Adipose tissue (tissue), 3 donors: ENCODE data around the gene SLC26A9. TPM values are rescaled to one million over a fixed set of nuclear protein-coding genes. Genes with fewer than 3 reads are reported as not detected.

Source experiments
- H3K27ac ChIP-seq: one replicate; pipeline ENCODE4 v1.5.1; 2013; ENCODE audit warnings: low read depth, low read length
- WGBS, 3 donors: extraction: QIAGEN DNeasy Blood & Tissue Kit; methylation state at CpG; one replicate each; pipeline ENCODE4 v1.1.7; 2013; 5-methylcytosine and 5-hydroxymethylcytosine counted together
- polyA plus RNA-seq, 3 donors: library from polyadenylated mRNA; stranded (reverse); fragments of 200-250 nt; gene quantifications; one replicate each; pipeline ENCODE4 v1.2.3, GENCODE V29; 2013
- donor health status: healthy with polysubstance abuse.
- donor health status: Bipolar disorder and iron deficiency.
- donor health status: healthy.

Gene SLC26A9
- polyA plus RNA-seq, 3 donors, result 0.11 to 1.9 (median 0.43) TPM

DNA sequence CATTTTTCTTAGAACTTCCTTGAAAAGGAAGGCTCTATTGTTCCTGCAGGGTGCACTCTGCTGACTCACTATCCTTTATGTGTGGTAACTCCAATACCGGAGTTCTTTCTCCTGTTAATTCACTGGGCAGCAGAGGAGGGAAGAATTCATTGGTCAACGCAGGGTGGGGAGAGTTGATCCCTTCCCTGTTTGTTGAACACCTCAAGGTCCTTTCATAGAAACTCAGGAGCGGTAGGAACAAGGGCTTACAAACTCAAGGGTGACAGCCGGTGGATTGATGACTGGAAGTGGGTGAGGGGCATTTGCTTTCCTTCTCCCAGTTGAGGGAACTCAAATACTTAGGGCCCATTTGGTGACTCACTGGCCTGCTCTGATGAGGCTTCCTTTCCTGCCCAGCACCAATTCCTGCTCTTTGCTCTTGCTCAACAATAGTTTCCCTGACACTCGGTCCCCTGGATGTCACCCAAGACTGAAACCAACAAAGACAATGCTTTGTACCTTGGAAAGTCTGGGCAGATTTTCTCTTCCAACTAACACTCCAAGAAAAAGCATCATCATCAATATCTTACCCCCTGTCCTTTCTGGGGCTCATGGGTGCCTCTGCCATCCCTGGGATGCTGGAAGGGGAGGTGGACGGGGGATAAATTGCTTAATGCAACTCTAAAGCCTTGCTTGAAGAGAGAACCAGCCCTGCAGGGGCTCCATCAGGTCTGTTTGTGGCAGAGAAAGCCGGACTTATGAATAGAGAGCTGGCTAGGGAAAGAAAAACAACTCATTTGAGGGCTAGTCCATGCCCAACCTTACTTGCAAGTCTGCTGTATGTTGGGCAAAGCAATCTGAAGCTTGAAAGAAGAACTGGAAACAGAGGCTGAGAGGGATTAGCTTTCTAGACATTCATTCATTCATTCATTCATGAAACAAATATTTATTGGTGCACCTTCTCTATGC is 9.3 kb downstream of the SLC26A9 start:
- WGBS, 3 donors, result 50 to 52% (median 52%) methylated on average over 7 of the region's 7 CpGs
- H3K27ac ChIP-seq, result no peak overlapping the region

DNA sequence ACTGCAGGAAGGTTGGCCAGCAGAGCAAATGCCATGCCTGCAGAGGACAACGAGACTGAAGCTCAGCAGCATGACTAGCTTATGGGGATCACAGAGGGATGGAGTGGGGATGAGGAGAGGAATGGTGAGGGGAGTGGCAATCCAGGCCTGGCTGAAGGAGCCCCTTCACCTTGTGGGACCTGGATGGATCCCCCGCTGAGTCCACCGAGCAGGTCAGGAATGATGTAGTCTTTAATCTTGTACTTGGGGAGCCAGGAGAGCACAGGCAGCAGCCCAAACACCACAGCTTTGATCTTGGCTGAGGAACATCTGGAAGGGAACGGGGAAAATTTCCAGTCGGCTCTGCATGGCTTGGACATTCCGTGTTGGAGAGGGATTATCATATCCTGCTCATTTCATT is 10.5 kb downstream of the SLC26A9 start:
- H3K27ac ChIP-seq, result no peak overlapping the region
- 75 to 93% (median 78%) methylated on average over 6 of the region's 6 CpGs for WGBS, 3 donors

DNA sequence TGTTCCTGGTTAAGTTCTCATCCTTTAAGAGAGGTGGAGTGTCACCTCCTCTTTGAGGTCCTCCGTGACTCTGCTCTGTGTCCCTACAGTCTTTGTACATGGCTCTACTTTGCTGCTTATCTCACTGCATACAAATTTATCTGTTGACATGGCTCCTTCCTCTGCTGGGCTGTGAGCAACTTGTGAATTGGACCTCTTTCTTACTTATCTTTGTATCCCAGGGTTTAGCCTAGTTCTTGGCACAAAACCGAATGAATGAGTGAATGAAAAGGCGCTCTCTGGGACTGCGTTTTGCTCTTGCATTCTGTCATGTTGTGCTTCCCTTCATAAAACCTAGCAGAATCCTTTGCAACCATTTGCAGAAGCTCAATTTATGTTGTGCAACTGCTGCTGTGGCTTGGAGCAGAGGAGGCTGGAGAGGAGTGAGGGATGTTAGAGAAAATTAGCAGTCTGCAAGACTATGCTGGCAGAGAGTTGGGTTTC is 12.4 kb downstream of the SLC26A9 start:
- H3K27ac ChIP-seq, result no peak overlapping the region
- WGBS, 3 donors, result 28 to 55% (median 44%) methylated on average over 4 of the region's 4 CpGs

- WGBS, 3 donors, result 91 to 95% (median 95%) methylated on average over 1 of the region's 1 CpG
- H3K27ac ChIP-seq, result no peak overlapping the region
These were observed 13.1 kb downstream of the SLC26A9 start for GRCh38 chr1:205930195-205930577.

GRCh38 chr1:205929496-205930194 is 13.6 kb downstream of the SLC26A9 start:
- no peak overlapping the region for H3K27ac ChIP-seq
- WGBS, 3 donors, result 87 to 95% (median 91%) methylated on average over 19 of the region's 19 CpGs

- H3K27ac ChIP-seq, result no peak overlapping the region
- 88 to 93% (median 91%) methylated on average over 5 of the region's 5 CpGs for WGBS, 3 donors
These were observed 14.9 kb downstream of the SLC26A9 start for GRCh38 chr1:205928317-205928716.

DNA sequence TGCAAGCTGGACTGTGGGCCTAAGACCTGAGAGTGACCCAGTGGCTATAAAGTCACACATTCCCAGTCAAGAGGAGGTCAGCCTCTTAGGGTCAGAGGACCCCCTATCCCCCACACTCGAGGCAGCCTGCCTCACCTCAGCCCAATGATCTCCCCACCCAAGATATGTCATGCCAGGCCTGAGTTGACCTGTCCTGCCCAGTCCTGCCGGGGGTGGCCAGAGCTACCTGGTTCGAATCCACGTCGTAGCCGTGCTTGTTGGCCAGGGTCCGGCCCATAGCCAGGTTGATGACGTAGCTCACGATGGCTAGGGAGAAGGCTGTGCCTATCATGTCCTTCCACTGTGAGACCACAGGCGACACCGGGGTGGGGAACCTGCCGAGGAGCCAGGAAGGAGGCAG is 15.6 kb downstream of the SLC26A9 start:
- WGBS, 3 donors, result 95 to 98% (median 96%) methylated on average over 12 of the region's 12 CpGs
- H3K27ac ChIP-seq, result no peak overlapping the region

- 96 to 99% (median 96%) methylated on average over 6 of the region's 6 CpGs for WGBS, 3 donors
- no peak overlapping the region for H3K27ac ChIP-seq
These were observed 16.0 kb downstream of the SLC26A9 start for GRCh38 chr1:205927247-205927646.

DNA sequence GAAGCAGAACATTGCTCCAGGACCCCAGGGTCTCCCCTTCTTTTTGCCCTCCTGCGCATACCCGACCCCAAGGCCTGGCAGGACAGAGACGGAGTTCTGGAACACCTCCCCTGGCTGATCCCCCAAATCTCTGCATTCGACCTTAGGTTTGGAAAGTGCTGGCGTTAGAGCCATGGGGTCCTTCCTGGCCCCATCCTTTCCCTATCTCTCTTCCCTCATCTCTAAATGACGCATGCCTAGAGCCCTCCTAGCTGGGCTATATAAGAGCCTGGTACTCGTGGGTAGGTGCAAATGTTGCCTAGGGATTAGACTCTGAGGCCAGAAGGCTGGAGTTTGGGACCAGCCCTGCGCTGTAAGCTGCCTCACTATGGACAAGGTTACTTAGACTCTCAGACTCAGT is 16.6 kb downstream of the SLC26A9 start:
- no peak overlapping the region for H3K27ac ChIP-seq
- WGBS, 3 donors, result 92 to 94% (median 93%) methylated on average over 8 of the region's 8 CpGs

DNA sequence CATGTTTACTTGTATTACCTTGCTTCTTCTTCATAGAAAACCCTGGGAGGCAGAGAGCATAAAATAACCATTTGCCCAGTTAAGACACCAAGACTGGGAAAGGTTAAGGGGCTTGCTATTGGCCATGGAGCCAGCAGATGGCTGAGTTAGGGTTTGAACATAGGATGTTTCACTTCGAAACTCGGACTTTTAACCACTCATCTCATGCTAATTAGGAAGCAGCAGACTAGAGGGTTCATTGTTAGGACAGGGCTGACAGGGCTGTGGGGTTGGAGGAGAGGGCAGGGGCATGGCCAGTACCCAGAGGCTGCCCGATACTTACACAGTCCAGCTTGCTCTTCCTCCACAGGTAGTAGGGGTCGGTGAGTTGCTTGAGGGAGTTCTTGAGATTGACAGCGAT is 17.0 kb downstream of the SLC26A9 start:
- WGBS, 3 donors, result 89 to 94% (median 90%) methylated on average over 5 of the region's 5 CpGs
- no peak overlapping the region for H3K27ac ChIP-seq

DNA sequence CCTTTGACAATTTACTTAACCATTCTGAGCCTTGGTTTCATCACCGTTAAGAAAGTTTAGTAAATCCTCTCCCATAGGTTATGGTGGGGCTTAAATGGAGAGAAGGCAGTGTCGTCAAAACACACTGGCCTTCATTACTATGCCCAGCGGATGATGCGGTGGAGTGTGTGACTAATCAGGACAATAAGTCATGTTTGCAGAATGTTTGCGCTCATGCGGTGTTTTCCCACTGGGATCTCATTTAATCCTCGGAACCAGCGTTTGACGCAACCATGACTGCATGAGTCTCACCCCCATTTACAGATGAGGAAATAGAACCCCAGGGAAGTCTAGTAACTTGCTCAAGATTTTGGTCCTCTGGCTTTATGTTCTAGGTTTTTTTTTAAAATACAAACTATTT is 17.5 kb downstream of the SLC26A9 start:
- 61 to 91% (median 69%) methylated on average over 9 of the region's 9 CpGs for WGBS, 3 donors
- no peak overlapping the region for H3K27ac ChIP-seq

- no peak overlapping the region for H3K27ac ChIP-seq
These were observed 18.8 kb downstream of the SLC26A9 start for GRCh38 chr1:205924460-205924790.

GRCh38 chr1:205923651-205924459 is 19.4 kb downstream of the SLC26A9 start:
- 93 to 98% (median 95%) methylated on average over 11 of the region's 11 CpGs for WGBS, 3 donors

DNA sequence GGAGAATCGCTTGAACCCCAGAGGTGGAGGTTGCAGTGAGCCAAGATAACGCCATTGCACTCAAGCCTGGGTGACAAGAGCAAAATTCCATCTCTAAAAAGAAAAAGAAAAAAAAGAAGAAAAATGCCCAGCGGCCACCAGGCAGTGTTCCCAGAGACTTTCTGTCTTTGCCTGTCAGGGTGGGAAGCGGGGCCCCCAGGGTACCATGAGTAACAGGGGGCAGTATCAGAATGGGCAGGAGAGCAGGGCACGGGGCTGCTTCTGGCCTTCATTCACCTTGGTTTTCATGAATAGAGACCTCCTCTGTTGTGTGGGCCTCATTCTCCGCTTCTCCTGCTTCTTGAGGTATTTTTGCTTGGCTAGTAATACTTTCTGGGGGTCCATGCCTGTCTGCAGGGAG is 20.4 kb downstream of the SLC26A9 start:
- H3K27ac ChIP-seq, result no peak overlapping the region
- whole genome bisulfite sequencing, 3 donors, result 78 to 96% (median 86%) methylated on average over 6 of the region's 6 CpGs

More at GRCh38 chr1:205923651-205924459, 19.4 kb downstream of the SLC26A9 start:
- no peak overlapping the region for H3K27ac ChIP-seq

DNA sequence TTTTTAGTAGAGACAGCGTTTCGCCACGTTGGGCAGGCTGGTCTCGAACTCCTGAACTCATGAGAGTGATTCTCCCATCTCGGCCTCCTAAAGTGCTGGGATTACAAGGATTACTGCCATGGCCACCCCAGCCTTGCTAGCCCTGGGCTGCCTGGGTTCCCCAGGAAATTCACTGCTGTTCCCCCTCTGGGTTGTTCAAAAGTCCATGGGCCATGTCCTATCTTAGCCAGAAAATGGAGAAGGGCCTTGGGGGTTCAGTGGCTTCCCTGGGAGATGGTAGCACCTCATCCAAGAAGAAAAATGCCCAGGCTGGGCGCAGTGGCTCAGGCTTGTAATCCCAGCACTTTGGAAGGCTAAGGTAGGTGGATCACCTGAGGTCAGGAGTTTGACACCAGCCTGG is 20.9 kb downstream of the SLC26A9 start:
- H3K27ac ChIP-seq, result no peak overlapping the region
- 93 to 98% (median 97%) methylated on average over 6 of the region's 6 CpGs for WGBS, 3 donors

GRCh38 chr1:205921570-205921909 is 21.7 kb downstream of the SLC26A9 start:
- WGBS, 3 donors, result 92 to 96% (median 95%) methylated on average over 11 of the region's 11 CpGs
- no peak overlapping the region for H3K27ac ChIP-seq

DNA sequence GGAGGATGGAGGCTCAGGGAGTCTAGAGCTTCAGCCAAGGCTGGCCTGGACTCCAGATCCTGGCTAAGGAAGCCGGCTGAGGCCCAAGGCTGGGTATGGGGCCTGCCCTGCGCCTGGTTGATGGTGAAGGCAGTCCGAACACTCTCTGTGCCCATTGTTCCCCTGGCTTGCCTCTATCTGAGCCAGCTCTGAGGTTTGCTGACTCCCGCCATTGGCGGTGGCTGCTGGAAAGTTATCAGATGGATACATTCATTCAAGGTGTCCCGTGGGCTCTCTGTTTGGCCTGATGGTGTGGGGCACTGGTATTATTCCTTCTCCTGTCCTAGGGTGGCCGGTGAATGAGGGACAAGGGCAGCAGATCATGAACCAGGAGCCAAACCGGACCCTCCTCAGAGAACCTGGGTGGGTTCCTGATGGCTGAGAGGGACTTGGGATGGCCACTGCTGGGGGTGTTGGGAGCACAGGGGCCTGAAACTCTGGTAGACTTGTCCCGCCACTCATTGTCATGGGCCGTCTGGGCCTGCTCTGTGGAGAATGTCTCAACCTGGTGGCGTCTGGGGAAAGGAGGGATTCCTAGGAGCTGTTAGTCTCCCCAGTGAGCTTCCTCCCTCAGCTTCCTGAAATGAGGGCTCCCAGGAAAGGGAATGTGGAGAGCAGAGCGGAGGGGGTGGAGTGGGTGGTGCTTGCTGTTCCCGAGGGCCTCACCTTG is 22.2 kb downstream of the SLC26A9 start:
- 73 to 82% (median 76%) methylated on average over 13 of the region's 13 CpGs for WGBS, 3 donors

DNA sequence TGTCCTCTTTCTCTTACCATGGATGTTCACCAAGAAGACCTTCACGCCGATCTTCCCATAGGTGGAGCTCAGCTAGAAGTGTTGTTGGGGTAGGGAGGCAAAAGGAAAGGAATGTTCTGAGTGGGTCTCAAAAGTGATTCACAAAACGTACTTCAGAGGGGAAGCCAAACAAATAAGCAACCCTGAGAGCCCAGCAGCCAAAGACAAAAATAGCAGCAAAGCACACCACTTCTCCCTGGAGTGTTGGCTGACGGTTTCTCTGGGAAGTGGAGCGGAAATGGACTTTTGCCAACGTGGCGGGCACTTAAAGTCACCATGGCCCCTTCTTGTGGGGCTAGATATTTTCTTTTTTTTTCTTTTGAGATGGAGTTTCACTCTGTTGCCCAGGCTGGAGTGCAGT is 23.1 kb downstream of the SLC26A9 start:
- no peak overlapping the region for H3K27ac ChIP-seq
- WGBS, 3 donors, result 38 to 71% (median 40%) methylated on average over 7 of the region's 7 CpGs

More for the DNA sequence above, 22.2 kb downstream of the SLC26A9 start:
- no peak overlapping the region for H3K27ac ChIP-seq
